GM12891 (cell line): Measurements from ENCODE around the gene COASY.

Experiments
- PAX5 ChIP-seq: IDR thresholded peaks from 2 replicates; pipeline ENCODE4 v1.6.1; 2011; ENCODE audit warnings: low read length, moderate library complexity, mild to moderate bottlenecking; ENCODE audit not compliant: insufficient read depth, severe bottlenecking
- POLR2A ChIP-seq: IDR thresholded peaks from 2 replicates; pipeline ENCODE4 v1.6.1; 2011; ENCODE audit warnings: low read depth, low read length, control low read depth
- POLR2AphosphoS5 ChIP-seq: IDR thresholded peaks from 2 replicates; pipeline ENCODE4 v1.6.1; 2011; ENCODE audit warnings: low read depth, low read length, control low read depth
- TAF1 ChIP-seq: IDR thresholded peaks from 2 replicates; pipeline ENCODE4 v1.6.1; 2011; ENCODE audit warnings: low read depth, low read length, control low read depth

- TF ChIP-seq TAF1 (peak; percentile 88), POLR2A (peak; percentile 87), PAX5 (no peak), POLR2AphosphoS5 (peak; percentile 93)
These were observed at the start of gene COASY for GRCh38 chr17:42561897-42562387.
